HUES6 (cell line): ENCODE results near the gene GNLY.

ENCODE experiments used
- H3K27ac ChIP-seq: 2 replicates; pipeline ENCODE4 v1.7.0; 2013; ENCODE audit warnings: low read depth, mild to moderate bottlenecking, low read length, inconsistent platforms
- H3K27me3 ChIP-seq: 2 replicates; pipeline ENCODE4 v1.6.1; 2013; ENCODE audit warnings: low read length; ENCODE audit not compliant: control insufficient read depth, insufficient read depth
- H3K36me3 ChIP-seq: 2 replicates; pipeline ENCODE4 v1.6.1; 2013; ENCODE audit warnings: low read length; ENCODE audit not compliant: control insufficient read depth, insufficient read depth
- H3K4me1 ChIP-seq: 2 replicates; pipeline ENCODE4 v1.6.1; 2013; ENCODE audit warnings: low read length; ENCODE audit not compliant: control insufficient read depth, insufficient read depth
- H3K4me3 ChIP-seq: 2 replicates; pipeline ENCODE4 v1.5.1; 2013; ENCODE audit warnings: low read depth, low read length
- H3K9ac ChIP-seq: one replicate; pipeline ENCODE4 v1.6.1; 2013; ENCODE audit warnings: mild to moderate bottlenecking, low read length
- H3K9me3 ChIP-seq: 2 replicates; pipeline ENCODE4 v1.6.1; 2013; ENCODE audit warnings: low read depth, low read length; ENCODE audit not compliant: control insufficient read depth, insufficient read depth

The GNLY gene

GRCh38 chr2:85737961-85738360, 43.8 kb downstream of the GNLY start:
- Histone ChIP-seq H3K4me3 (no peak overlapping the region), H3K9ac (no peak overlapping the region), H3K27me3 (no peaks in the 10 kb centered on the region; the same call in 1 of the 2 replicates), H3K27ac (no peak overlapping the region), H3K9me3 (no peaks in the 10 kb centered on the region), H3K36me3 (no peaks in the 10 kb centered on the region), H3K4me1 (peaks cover 8% of the 10 kb centered on the region; the same call in 1 of the 2 replicates)

- no peak overlapping the region for H3K27ac ChIP-seq
- no peaks in the 10 kb centered on the region for H3K9me3 ChIP-seq
- H3K9ac ChIP-seq: no peak overlapping the region
- no peak overlapping the region for H3K4me3 ChIP-seq
- peaks cover 13% of the 10 kb centered on the region; the same call in 1 of the 2 replicates for H3K4me1 ChIP-seq
- no peaks in the 10 kb centered on the region for H3K36me3 ChIP-seq
- H3K27me3 ChIP-seq: no peaks in the 10 kb centered on the region; the same call in 1 of the 2 replicates
These were observed 46.0 kb downstream of the GNLY start for GRCh38 chr2:85740193-85740592.

GRCh38 chr2:85741211-85741832, 47.2 kb downstream of the GNLY start:
- no peaks in the 10 kb centered on the region for H3K9me3 ChIP-seq
- peaks cover 13% of the 10 kb centered on the region; the same call in 1 of the 2 replicates for H3K4me1 ChIP-seq
- no peaks in the 10 kb centered on the region; the same call in 1 of the 2 replicates for H3K27me3 ChIP-seq
- H3K9ac ChIP-seq: no peak overlapping the region
- no peak overlapping the region for H3K4me3 ChIP-seq
- H3K27ac ChIP-seq: no peak overlapping the region
- no peaks in the 10 kb centered on the region for H3K36me3 ChIP-seq

- H3K36me3 ChIP-seq: no peaks in the 10 kb centered on the region
- H3K4me3 ChIP-seq: no peak overlapping the region
- no peaks in the 10 kb centered on the region for H3K9me3 ChIP-seq
- H3K27ac ChIP-seq: no peak overlapping the region
- H3K4me1 ChIP-seq: peaks cover 13% of the 10 kb centered on the region; the same call in 1 of the 2 replicates
- no peak overlapping the region for H3K9ac ChIP-seq
- no peaks in the 10 kb centered on the region; the same call in 1 of the 2 replicates for H3K27me3 ChIP-seq
These were observed 47.8 kb downstream of the GNLY start for GRCh38 chr2:85741833-85742455.

GRCh38 chr2:85743304-85743978, 49.3 kb downstream of the GNLY start:
- peaks cover 13% of the 10 kb centered on the region; the same call in 1 of the 2 replicates for H3K4me1 ChIP-seq

GRCh38 chr2:85744055-85744454, 49.9 kb downstream of the GNLY start:
- H3K9me3 ChIP-seq: no peaks in the 10 kb centered on the region
- no peak overlapping the region for H3K27ac ChIP-seq
- H3K9ac ChIP-seq: no peak overlapping the region
- H3K36me3 ChIP-seq: no peaks in the 10 kb centered on the region
- H3K27me3 ChIP-seq: no peaks in the 10 kb centered on the region
- H3K4me3 ChIP-seq: no peak overlapping the region
- H3K4me1 ChIP-seq: peaks cover 19% of the 10 kb centered on the region

More at GRCh38 chr2:85743304-85743978, 49.3 kb downstream of the GNLY start:
- no peak overlapping the region for H3K9ac ChIP-seq
- no peaks in the 10 kb centered on the region for H3K9me3 ChIP-seq
- H3K27me3 ChIP-seq: no peaks in the 10 kb centered on the region; the same call in 1 of the 2 replicates
- no peaks in the 10 kb centered on the region for H3K36me3 ChIP-seq
- no peak overlapping the region for H3K4me3 ChIP-seq
- no peak overlapping the region for H3K27ac ChIP-seq

GRCh38 chr2:85744741-85745601, 50.8 kb downstream of the GNLY start:
- Histone ChIP-seq H3K9ac (no peak overlapping the region), H3K36me3 (no peaks in the 10 kb centered on the region), H3K9me3 (no peaks in the 10 kb centered on the region), H3K4me1 (peaks cover 21% of the 10 kb centered on the region), H3K27ac (no peak overlapping the region), H3K4me3 (no peak overlapping the region), H3K27me3 (no peaks in the 10 kb centered on the region)

GRCh38 chr2:85745619-85746018, 51.5 kb downstream of the GNLY start:
- peaks cover 1% of the 10 kb centered on the region for H3K27me3 ChIP-seq
- H3K4me1 ChIP-seq: peaks cover 21% of the 10 kb centered on the region
- no peak overlapping the region for H3K9ac ChIP-seq
- H3K4me3 ChIP-seq: no peak overlapping the region
- no peaks in the 10 kb centered on the region for H3K9me3 ChIP-seq
- no peak overlapping the region for H3K27ac ChIP-seq
- no peaks in the 10 kb centered on the region for H3K36me3 ChIP-seq

- no peak overlapping the region for H3K4me3 ChIP-seq
- no peak overlapping the region for H3K27ac ChIP-seq
- peaks cover 10% of the 10 kb centered on the region for H3K27me3 ChIP-seq
- H3K9me3 ChIP-seq: no peaks in the 10 kb centered on the region
- no peaks in the 10 kb centered on the region for H3K36me3 ChIP-seq
- H3K4me1 ChIP-seq: peaks cover 21% of the 10 kb centered on the region
- no peak overlapping the region for H3K9ac ChIP-seq
These were observed 52.3 kb downstream of the GNLY start for GRCh38 chr2:85746321-85747004.

GRCh38 chr2:85747441-85747840, 53.3 kb downstream of the GNLY start:
- Histone ChIP-seq H3K4me3 (no peak overlapping the region), H3K27me3 (peaks cover 19% of the 10 kb centered on the region), H3K27ac (no peak overlapping the region), H3K9me3 (no peaks in the 10 kb centered on the region), H3K36me3 (no peaks in the 10 kb centered on the region), H3K4me1 (peaks cover 15% of the 10 kb centered on the region), H3K9ac (no peak overlapping the region)
